ENCODE results near the gene ETFDH. TPM values are rescaled to one million over a fixed set of nuclear protein-coding genes. Genes with fewer than 3 reads are reported as not detected.

ETFDH gene
- total and polyA plus RNA-seq, 9 of the 15 experiments (the other 6 are each of a cell fraction or from before 2014, with no cell fraction given) = 14.6 to 33.6 (median 25.9) TPM

DNA sequence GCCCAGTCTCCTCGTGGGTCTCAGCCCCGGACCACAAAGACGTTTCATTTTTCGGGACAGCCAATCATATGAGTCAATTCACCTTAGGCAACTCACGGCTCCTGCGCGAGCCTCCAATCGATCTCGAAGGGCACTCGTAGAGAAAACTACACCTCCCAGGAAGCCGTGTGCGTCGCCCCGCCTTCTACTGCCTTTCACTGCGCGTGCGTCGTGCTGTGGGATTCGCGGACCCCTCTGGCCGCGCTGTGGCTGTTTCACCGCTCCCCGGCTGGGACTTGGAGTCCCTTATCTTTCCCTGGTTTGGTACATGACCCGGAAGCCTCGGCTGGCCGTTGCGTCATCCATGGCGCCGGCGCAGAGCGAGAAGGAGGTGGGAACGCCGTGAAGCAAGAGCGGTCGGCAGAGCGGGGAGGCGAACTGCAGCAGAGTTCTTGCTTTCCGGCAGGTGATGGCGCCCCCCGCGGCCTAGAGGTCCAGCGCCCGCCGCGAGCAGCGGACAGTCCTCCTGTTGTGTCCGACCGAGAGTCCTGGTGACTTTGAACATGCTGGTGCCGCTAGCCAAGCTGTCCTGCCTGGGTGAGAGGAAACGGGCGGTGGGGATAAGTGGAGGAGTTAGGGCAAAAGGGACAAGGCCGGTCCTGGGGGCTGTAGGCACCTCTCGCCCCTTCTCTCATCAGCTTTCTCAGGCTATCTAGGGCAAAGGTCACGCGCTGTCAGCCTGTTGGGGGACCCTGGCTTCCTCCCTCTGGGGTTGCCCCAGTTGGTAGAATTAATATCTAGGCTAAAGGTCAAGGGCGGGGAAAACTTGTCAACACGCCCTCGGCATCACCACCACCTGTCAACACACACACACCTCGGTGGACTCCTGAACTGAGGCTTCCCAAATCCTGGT lies at the start of gene ETFDH (continued):
- TF ChIP-seq, protein P1, sequence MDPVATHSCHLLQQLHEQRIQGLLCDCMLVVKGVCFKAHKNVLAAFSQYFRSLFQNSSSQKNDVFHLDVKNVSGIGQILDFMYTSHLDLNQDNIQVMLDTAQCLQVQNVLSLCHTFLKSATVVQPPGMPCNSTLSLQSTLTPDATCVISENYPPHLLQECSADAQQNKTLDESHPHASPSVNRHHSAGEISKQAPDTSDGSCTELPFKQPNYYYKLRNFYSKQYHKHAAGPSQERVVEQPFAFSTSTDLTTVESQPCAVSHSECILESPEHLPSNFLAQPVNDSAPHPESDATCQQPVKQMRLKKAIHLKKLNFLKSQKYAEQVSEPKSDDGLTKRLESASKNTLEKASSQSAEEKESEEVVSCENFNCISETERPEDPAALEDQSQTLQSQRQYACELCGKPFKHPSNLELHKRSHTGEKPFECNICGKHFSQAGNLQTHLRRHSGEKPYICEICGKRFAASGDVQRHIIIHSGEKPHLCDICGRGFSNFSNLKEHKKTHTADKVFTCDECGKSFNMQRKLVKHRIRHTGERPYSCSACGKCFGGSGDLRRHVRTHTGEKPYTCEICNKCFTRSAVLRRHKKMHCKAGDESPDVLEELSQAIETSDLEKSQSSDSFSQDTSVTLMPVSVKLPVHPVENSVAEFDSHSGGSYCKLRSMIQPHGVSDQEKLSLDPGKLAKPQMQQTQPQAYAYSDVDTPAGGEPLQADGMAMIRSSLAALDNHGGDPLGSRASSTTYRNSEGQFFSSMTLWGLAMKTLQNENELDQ (CRISPR knock-in tag; IDR thresholded peaks at IDR 0.05; ENCODE audit: borderline replicate concordance) = peak; percentile 13; the same call in 1 of the 2 replicates
- TF ChIP-seq ZNF239 (CRISPR knock-in tag; IDR thresholded peaks at IDR 0.05) (no peak), RHOXF2B (CRISPR knock-in tag; conservative IDR thresholded peaks at IDR 0.05) (no peak), HDAC2 (IDR thresholded peaks at IDR 0.05) (no peak; the same call in 1 of the 2 replicates), POU5F1 (IDR thresholded peaks at IDR 0.05; ENCODE audit: borderline replicate concordance, low read depth, low read length, partially characterized antibody) (no peak), DPF2 (IDR thresholded peaks at IDR 0.05) (peak; percentile 37; the same call in 1 of the 2 replicates), XRCC3 (IDR thresholded peaks at IDR 0.05) (no peak)

All from K562 (cell line).